IMR-90 (cell line): Measurements from ENCODE around the gene SBNO1. TPM values are rescaled to one million over a fixed set of nuclear protein-coding genes. Genes with fewer than 3 reads are reported as not detected.
A peak's percentile ranks its signal among the peaks of the same experiment; 100 is the strongest.

ENCODE experiments used
- ATAC-seq: fragments of 200-7000 bp; cut with Tn5 transposase; 2 replicates; pipeline ENCODE4 v1.9.1; 2020; ENCODE audit warnings: low read depth, mild to moderate bottlenecking, moderate library complexity
- BruUV-seq: library from RNA; stranded (reverse); fragments of 400-500 nt; replicated peaks from 2 replicates; lab custom pipeline; 2021; lab: Mats Ljungman, UMichigan
- CTCF ChIA-PET: fragments of 300-600 bp; formaldehyde crosslinking; extraction: SDS; loops from one replicate; lab custom pipeline; 2021; ENCODE audit warnings: antibody characterized with exemption; lab: Yijun Ruan, JAX
- POLR2A ChIA-PET: fragments of 300-600 bp; sonication (Branson Sonifier 250); formaldehyde crosslinking; loops from one replicate; lab custom pipeline; 2022; ENCODE audit warnings: antibody characterized with exemption; ENCODE audit not compliant: unreplicated experiment; lab: Charles Lee
- DNase-seq: peaks from one replicate; pipeline ENCODE4 v3.0.0; 2013
- H2AFZ ChIP-seq: replicated peaks from 2 replicates; pipeline ENCODE3; 2013; ENCODE audit warnings: low read length, mild to moderate bottlenecking; ENCODE audit not compliant: poor library complexity
- H2AK5ac ChIP-seq: 2 replicates; pipeline ENCODE4 v1.6.1; 2013; ENCODE audit warnings: low read depth, low read length, inconsistent platforms
- H2AK9ac ChIP-seq: replicated peaks from 2 replicates; pipeline ENCODE3; 2013; ENCODE audit warnings: mild to moderate bottlenecking, low read depth, low read length, moderate library complexity; ENCODE audit not compliant: poor library complexity
- H2BK120ac ChIP-seq: 2 replicates; pipeline ENCODE4 v1.6.1; 2013; ENCODE audit warnings: low read depth, low read length, inconsistent platforms
- H2BK15ac ChIP-seq: 3 replicates; pipeline ENCODE4 v1.6.1; 2013; ENCODE audit warnings: low read depth, low read length, inconsistent platforms
- H2BK20ac ChIP-seq: 2 replicates; pipeline ENCODE4 v1.6.1; 2013; ENCODE audit warnings: low read depth, mild to moderate bottlenecking, inconsistent platforms, low read length, moderate library complexity
- H2BK5ac ChIP-seq: 2 replicates; pipeline ENCODE4 v1.6.1; 2013; ENCODE audit warnings: mild to moderate bottlenecking, low read depth, low read length, inconsistent platforms; ENCODE audit not compliant: poor library complexity, severe bottlenecking
- H3K14ac ChIP-seq: replicated peaks from 2 replicates; pipeline ENCODE4 v1.6.1; 2013; ENCODE audit warnings: low read depth, low read length, inconsistent platforms
- H3K18ac ChIP-seq: 2 replicates; pipeline ENCODE4 v1.6.1; 2013; ENCODE audit warnings: low read depth, low read length, control low read depth
- H3K23ac ChIP-seq: 2 replicates; pipeline ENCODE4 v1.6.1; 2013; ENCODE audit warnings: low read depth, low read length, inconsistent platforms
- H3K27ac ChIP-seq: 2 replicates; pipeline ENCODE4 v1.5.1; 2013; ENCODE audit warnings: mild to moderate bottlenecking, control low read depth, low read length; ENCODE audit not compliant: insufficient read depth
- H3K27me3 ChIP-seq: 2 replicates; pipeline ENCODE4 v1.6.1; 2013; ENCODE audit warnings: low read length; ENCODE audit not compliant: control insufficient read depth, insufficient read depth
- H3K36me3 ChIP-seq: 2 replicates; pipeline ENCODE4 v1.6.1; 2013; ENCODE audit warnings: low read length, mixed read lengths; ENCODE audit not compliant: control insufficient read depth, insufficient read depth
- H3K4ac ChIP-seq: 2 replicates; pipeline ENCODE4 v1.6.1; 2013; ENCODE audit warnings: low read depth, low read length, inconsistent platforms
- H3K4me1 ChIP-seq: 2 replicates; pipeline ENCODE4 v1.6.1; 2013; ENCODE audit warnings: low read length, mixed read lengths; ENCODE audit not compliant: control insufficient read depth, insufficient read depth
- H3K4me2 ChIP-seq: 2 replicates; pipeline ENCODE4 v1.6.1; 2013; ENCODE audit warnings: low read depth, mild to moderate bottlenecking, control low read depth, low read length, moderate library complexity
- H3K4me3 ChIP-seq: 2 replicates; pipeline ENCODE4 v1.5.1; 2013; ENCODE audit warnings: low read depth, mild to moderate bottlenecking, control low read depth, low read length, moderate library complexity; ENCODE audit not compliant: insufficient read depth
- H3K56ac ChIP-seq: 2 replicates; pipeline ENCODE4 v1.6.1; 2013; ENCODE audit warnings: low read length, inconsistent platforms; ENCODE audit not compliant: insufficient read depth; ENCODE audit errors: extremely low read depth
- H3K79me1 ChIP-seq, 2 experiments: 2 replicates each; pipeline ENCODE4 v1.6.1; 2013; ENCODE audit warnings: low read length in 2 of 2, inconsistent platforms in 1 of 2, low read depth in 1 of 2
- H3K9ac ChIP-seq: 2 replicates; pipeline ENCODE4 v1.6.1; 2013; ENCODE audit warnings: low read depth, low read length, control low read depth
- H3K9me1 ChIP-seq: 2 replicates; pipeline ENCODE4 v1.6.1; 2013; ENCODE audit warnings: low read length, inconsistent platforms; ENCODE audit not compliant: insufficient read depth
- H3K9me3 ChIP-seq: 2 replicates; pipeline ENCODE4 v1.6.1; 2013; ENCODE audit warnings: low read length; ENCODE audit not compliant: control insufficient read depth, insufficient read depth
- H4K20me1 ChIP-seq: 2 replicates; pipeline ENCODE4 v1.6.1; 2013; ENCODE audit warnings: low read length, inconsistent platforms; ENCODE audit not compliant: insufficient read depth
- H4K5ac ChIP-seq: 2 replicates; pipeline ENCODE4 v1.6.1; 2013; ENCODE audit warnings: mild to moderate bottlenecking, low read depth, low read length, control low read depth
- H4K8ac ChIP-seq, 2 experiments: 2 replicates each; pipeline ENCODE4 v1.6.1; 2013; ENCODE audit warnings: low read depth in 2 of 2, low read length in 2 of 2, control low read depth in 1 of 2, inconsistent platforms in 1 of 2
- H4K91ac ChIP-seq: 2 replicates; pipeline ENCODE4 v1.6.1; 2013; ENCODE audit warnings: low read depth, low read length, inconsistent platforms; ENCODE audit not compliant: insufficient read depth
- CEBPB ChIP-seq: IDR thresholded peaks from 2 replicates; pipeline ENCODE4 v1.6.1; 2012; ENCODE audit warnings: low read depth, low read length, improper control_type of control experiment
- FOS ChIP-seq: fragments of 150-350 bp; IDR thresholded peaks from 2 replicates; pipeline ENCODE4 v1.6.1; 2016; ENCODE audit warnings: low read depth, low read length
- SMC3 ChIP-seq: fragments of 150-350 bp; IDR thresholded peaks from 2 replicates; pipeline ENCODE4 v1.6.1; 2016; ENCODE audit warnings: low read depth, mild to moderate bottlenecking, antibody characterized with exemption, low read length, moderate library complexity
- WGBS, 2 experiments: methylation state at CpG; one replicate each; pipeline versions ENCODE4 v1.1.5 to v1.1.7; 2013; ENCODE audit warnings: missing lambda C conversion rate in 2 of 2; ENCODE audit not compliant: insufficient read length in 1 of 2; ENCODE audit errors: extremely low coverage in 2 of 2; 5-methylcytosine and 5-hydroxymethylcytosine counted together
- dilution Hi-C: fragments of 300-500 bp; cut with HindIII; formaldehyde crosslinking; loops from one replicate; pipeline ENCODE4 v1.14.3; 2018; ENCODE audit warnings: low sequenced_read_pairs; ENCODE audit not compliant: unreplicated experiment
- in situ Hi-C: fragments of 300-500 bp; cut with MboI; formaldehyde crosslinking; loops from 3 replicates; pipeline ENCODE4 v1.14.3; 2019; ENCODE audit warnings: low sequenced_read_pairs, inconsistent platforms, mixed read lengths
- intact Hi-C: fragments of 100-400 bp; cut with micrococcal nuclease; formaldehyde crosslinking; loops from 2 replicates; pipeline ENCODE4 v1.10.0; 2022
- polyA plus RNA-seq, 3 experiments: library from polyadenylated mRNA; depleted of rRNA; stranded (reverse); fragments of >200 nt; gene quantifications; 2 replicates each; pipeline ENCODE4 v1.2.3, GENCODE V29; 2012; ENCODE audit warnings: low replicate concordance in 1 of 3
- total RNA-seq: library from RNA; depleted of rRNA; stranded (reverse); fragments of >200 nt; gene quantifications from 2 replicates; pipeline ENCODE4 v1.2.3, GENCODE V29; 2012

The SBNO1 gene
- total and polyA plus RNA-seq, 2 of the 4 experiments (the other 2 are of a cell fraction) = 5.3 to 24.9 TPM

DNA sequence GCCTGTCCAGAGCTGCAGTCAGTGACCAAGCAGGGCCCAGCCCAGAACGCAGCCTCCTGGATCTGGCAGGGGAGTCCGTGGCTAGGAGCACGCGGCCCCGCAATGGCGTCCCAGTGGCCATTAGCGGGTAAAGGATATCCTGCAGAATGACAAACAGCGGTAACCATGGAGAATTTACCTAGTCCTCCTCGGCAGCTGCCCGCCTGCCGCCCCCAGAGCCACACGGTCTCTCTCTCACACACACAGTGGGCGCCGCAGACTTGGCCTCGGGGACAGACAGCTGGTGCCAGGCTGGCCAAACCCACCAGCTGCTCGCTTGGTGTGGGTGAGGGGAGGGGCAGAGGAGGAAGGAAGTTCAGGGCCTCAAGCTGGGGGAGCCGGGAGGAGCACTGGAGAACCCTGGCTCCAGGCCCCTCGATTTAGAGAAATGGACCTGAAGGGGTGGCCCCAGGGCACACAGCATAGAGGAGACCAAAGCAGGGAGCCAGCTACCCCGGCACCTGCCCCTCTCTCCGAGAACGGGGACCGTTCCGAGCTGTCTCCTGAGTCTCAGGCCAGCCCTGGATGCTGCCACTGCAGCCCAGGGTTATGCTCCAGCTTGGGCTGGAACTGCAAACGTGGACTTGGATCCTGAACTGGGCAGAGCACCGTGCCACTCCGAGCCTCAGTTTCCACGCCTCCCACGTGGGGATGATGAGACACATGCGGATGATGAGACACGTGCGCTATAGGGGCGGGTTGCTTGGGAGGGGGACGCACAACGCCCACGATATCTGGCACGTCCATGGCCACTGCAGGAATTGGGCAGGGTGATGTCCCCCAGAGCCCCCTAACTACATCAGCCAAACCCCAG, 96.4 kb downstream of the SBNO1 start (continued):
- TF ChIP-seq FOS = no peak
- TF ChIP-seq SMC3 = no peak

DNA sequence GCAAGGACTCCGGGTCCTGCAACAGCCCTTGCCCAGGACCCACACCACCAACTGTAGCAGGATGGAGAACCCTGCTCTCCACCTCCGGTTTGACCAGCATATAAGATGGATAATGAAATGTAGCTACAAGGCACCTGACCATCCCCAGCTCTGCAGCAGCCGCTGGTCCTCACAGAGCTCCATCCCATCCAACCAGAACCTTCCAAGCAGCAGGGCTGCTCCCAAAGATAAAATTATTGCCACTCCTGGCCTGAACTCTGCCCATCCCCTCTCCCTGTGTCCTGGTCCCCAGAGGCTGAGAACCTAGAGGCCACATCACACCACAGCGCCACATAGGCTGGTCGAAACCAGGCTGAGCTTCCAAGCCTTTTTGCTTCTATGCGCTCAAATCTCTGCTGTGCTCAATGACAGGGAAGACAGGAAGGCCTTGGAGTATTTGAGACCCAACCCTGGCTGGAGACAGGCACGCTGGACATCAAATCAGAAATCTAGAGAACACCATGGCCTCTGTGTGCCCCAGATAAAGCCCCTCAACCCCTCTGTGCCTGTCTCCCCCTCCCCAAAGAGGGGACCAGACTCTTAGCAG, 97.2 kb downstream of the SBNO1 start:
- intact Hi-C loops (no loop called here), dilution Hi-C loops (no loop called here), in situ Hi-C loops (no loop called here)
- Histone ChIP-seq H3K18ac (no peak overlapping the region), H3K4ac (no peak overlapping the region), H2AK5ac (no peak overlapping the region), H4K20me1 (peaks cover 61% of the 10 kb centered on the region), H3K79me1 (peaks cover 15 to 54% of the 10 kb centered on the region in 2 experiments; a peak in 2 of 4 replicates), H3K56ac (no peak overlapping the region), H2BK20ac (no peak overlapping the region), H3K23ac (0 out of 2 replicates have a peak overlapping the region, but pooled peaks have one; percentile 54), H3K4me3 (no peak overlapping the region), H3K9me1 (peaks cover 18% of the 10 kb centered on the region), H2BK5ac (no peak overlapping the region), H3K36me3 (peaks cover 39% of the 10 kb centered on the region), H2BK120ac (no peak overlapping the region), H4K8ac (no peak overlapping the region), H3K9ac (no peak overlapping the region), H3K4me2 (no peak overlapping the region), H2AFZ (no peak overlapping the region), H3K14ac (no peak overlapping the region), H3K27ac (no peak overlapping the region), H4K91ac (no peak overlapping the region), H2AK9ac (peak overlapping the region; percentile 35), H2BK15ac (no peak overlapping the region), H3K9me3 (no peaks in the 10 kb centered on the region), H3K4me1 (peaks cover 16% of the 10 kb centered on the region), H3K27me3 (no peaks in the 10 kb centered on the region), H4K5ac (no peak overlapping the region)
- ChIA-PET CTCF (no interaction called here), POLR2A (no interaction called here)
- no peak for TF ChIP-seq CEBPB
- no TSS peak for BruUV-seq
- DNase-seq (no peak), ATAC-seq (no peak)
- WGBS, 2 experiments = 80% methylated on average over 2 of the region's 7 CpGs; no CpG with 5 or more reads in 1 of the 2 experiments
